Measurements from ENCODE around the gene PTPRD. TPM values are rescaled to one million over a fixed set of nuclear protein-coding genes. Genes with fewer than 3 reads are reported as not detected.

The PTPRD gene
- total and polyA plus RNA-seq, 2 of the 4 experiments (the other 2 are of a cell fraction) = 0.07 to 0.18 TPM

- in situ Hi-C loops (cut with MboI; ENCODE audit: low sequenced_read_pairs) (no loop called here), dilution Hi-C loops (cut with HindIII; ENCODE audit: low sequenced_read_pairs, unreplicated experiment) (no loop called here), intact Hi-C loops (cut with micrococcal nuclease) (no loop called here)
- H2BK15ac ChIP-seq (ENCODE audit: low read depth, low read length) = no peak overlapping the region
- H3K14ac ChIP-seq (replicated peaks; ENCODE audit: low read depth, low read length) = no peak overlapping the region
- WGBS, 2 experiments (ENCODE audit: extremely low coverage in 2 of 2, insufficient read length in 1 of 2) = no CpG with 5 or more reads among the region's 1 CpG
- H2BK20ac ChIP-seq (ENCODE audit: low read depth, low read length) = no peak overlapping the region
- H3K4ac ChIP-seq (ENCODE audit: low read depth, low read length) = no peak overlapping the region
- no TSS peak for BruUV-seq (replicated peaks)
- POLR2A ChIA-PET (ENCODE audit: unreplicated experiment) = no interaction called here
- H2BK120ac ChIP-seq (ENCODE audit: low read depth, low read length) = no peak overlapping the region
- no peak overlapping the region for H2AK5ac ChIP-seq (ENCODE audit: low read depth, low read length)
- ATAC-seq (ENCODE audit: low read depth) = no peak
- no peak overlapping the region for H3K4me2 ChIP-seq (ENCODE audit: low read depth, low read length)
- H3K79me1 ChIP-seq (ENCODE audit: low read depth in 1 of 2, low read length in 2 of 2) = no peaks in the 10 kb centered on the region
- H2AK9ac ChIP-seq (replicated peaks; ENCODE audit: low read depth, low read length, poor library complexity) = no peak overlapping the region
- H3K9me3 ChIP-seq (ENCODE audit: control insufficient read depth, insufficient read depth, low read length) = peaks cover 2% of the 10 kb centered on the region; the same call in 1 of the 2 replicates
- H4K20me1 ChIP-seq (ENCODE audit: insufficient read depth, low read length) = no peaks in the 10 kb centered on the region
- no peak overlapping the region for H2BK5ac ChIP-seq (ENCODE audit: low read depth, low read length, poor library complexity, severe bottlenecking)
- no peak overlapping the region for H3K4me3 ChIP-seq (ENCODE audit: insufficient read depth, low read depth, low read length)
- no peaks in the 10 kb centered on the region for H3K9me1 ChIP-seq (ENCODE audit: insufficient read depth, low read length)
- no peak overlapping the region for H3K18ac ChIP-seq (ENCODE audit: low read depth, low read length)
- no peak overlapping the region for H3K9ac ChIP-seq (ENCODE audit: low read depth, low read length)
- no peak overlapping the region for H4K91ac ChIP-seq (ENCODE audit: insufficient read depth, low read depth, low read length)
- H3K56ac ChIP-seq (ENCODE audit: extremely low read depth, insufficient read depth, low read length) = no peak overlapping the region
- no peaks in the 10 kb centered on the region for H3K36me3 ChIP-seq (ENCODE audit: control insufficient read depth, insufficient read depth, low read length)
- no peak for TF ChIP-seq CEBPB (IDR thresholded peaks at IDR 0.05; ENCODE audit: low read depth, low read length)
- TF ChIP-seq MXI1 (IDR thresholded peaks at IDR 0.05; ENCODE audit: borderline replicate concordance, low read depth, low read length) = no peak
- TF ChIP-seq MAFK (IDR thresholded peaks at IDR 0.05; ENCODE audit: low read depth, low read length) = no peak
- no peak for TF ChIP-seq RFX5 (IDR thresholded peaks at IDR 0.05; ENCODE audit: low read depth, low read length)
- TF ChIP-seq RCOR1 (IDR thresholded peaks at IDR 0.05; ENCODE audit: insufficient replicate concordance, low read length) = no peak
- no peak for TF ChIP-seq NFE2L2 (IDR thresholded peaks at IDR 0.05; ENCODE audit: low read depth, low read length)
- TF ChIP-seq POLR2A (IDR thresholded peaks at IDR 0.05; ENCODE audit: low read depth, low read length) = no peak
- no peak for TF ChIP-seq FOS (IDR thresholded peaks at IDR 0.05; ENCODE audit: low read depth, low read length)
- DNase-seq = no peak
- no peak overlapping the region for H4K5ac ChIP-seq (ENCODE audit: low read depth, low read length)
- H3K27ac ChIP-seq (ENCODE audit: insufficient read depth, low read length) = no peak overlapping the region
- no peaks in the 10 kb centered on the region for H3K4me1 ChIP-seq (ENCODE audit: control insufficient read depth, insufficient read depth, low read length)
- CTCF ChIA-PET = no interaction called here
- H3K23ac ChIP-seq (ENCODE audit: low read depth, low read length) = no peak overlapping the region
- H3K27me3 ChIP-seq (ENCODE audit: control insufficient read depth, insufficient read depth, low read length) = no peaks in the 10 kb centered on the region
- H4K8ac ChIP-seq (ENCODE audit: low read depth in 2 of 2, low read length in 2 of 2) = no peak overlapping the region
- no peak overlapping the region for H2AFZ ChIP-seq (replicated peaks; ENCODE audit: low read length, poor library complexity)
Observed at GRCh38 chr9:10562581-10563343, 50.0 kb downstream of the PTPRD start.
